Measurements from ENCODE around the gene MPP3.

Gene MPP3

GRCh38 chr17:43772877-43773648 lies 59.9 kb downstream of the MPP3 start:
- no peak for DNase-seq (ENCODE audit: low read depth)

GRCh38 chr17:43771463-43771862 lies 61.5 kb downstream of the MPP3 start:
- DNase-seq (ENCODE audit: low read depth): no peak

DNA sequence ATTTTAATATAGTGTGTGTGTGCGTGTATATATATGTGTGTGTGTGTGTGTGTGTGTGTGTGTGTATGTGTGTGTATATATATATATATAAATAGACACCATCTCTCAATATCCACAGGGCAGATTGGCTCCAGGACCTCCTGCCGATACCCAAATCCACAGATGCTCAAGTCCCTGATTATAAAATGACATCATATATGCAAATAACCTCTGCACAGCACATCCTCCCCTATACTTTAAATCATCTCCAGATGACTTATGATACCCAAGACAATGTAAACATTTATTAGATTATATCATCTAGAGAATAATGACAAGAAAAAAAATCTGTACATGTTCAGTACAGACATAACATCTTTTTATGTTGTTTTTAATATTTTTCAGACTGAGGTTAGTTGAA lies 62.0 kb downstream of the MPP3 start:
- no peak for DNase-seq (ENCODE audit: low read depth)

DNA sequence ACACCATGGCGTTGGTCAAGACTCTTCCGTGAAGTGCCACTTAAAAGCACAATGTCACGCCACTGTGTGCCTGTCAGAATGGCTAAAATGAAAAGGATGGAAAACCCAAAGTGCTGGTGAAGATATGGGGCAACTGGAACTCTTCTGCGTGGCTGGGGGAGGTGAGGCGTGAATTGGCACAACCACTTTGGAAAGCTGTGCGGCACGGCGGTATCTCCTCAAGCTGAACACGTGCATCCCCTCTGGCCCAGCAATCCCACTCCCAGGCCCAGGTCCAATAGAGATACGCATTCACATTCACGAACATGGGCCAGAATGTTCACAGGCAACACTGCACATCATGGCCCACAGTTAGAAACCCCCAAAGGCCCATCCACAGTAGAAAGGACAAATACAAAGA lies 63.1 kb downstream of the MPP3 start:
- no peak for DNase-seq (ENCODE audit: low read depth)

DNA sequence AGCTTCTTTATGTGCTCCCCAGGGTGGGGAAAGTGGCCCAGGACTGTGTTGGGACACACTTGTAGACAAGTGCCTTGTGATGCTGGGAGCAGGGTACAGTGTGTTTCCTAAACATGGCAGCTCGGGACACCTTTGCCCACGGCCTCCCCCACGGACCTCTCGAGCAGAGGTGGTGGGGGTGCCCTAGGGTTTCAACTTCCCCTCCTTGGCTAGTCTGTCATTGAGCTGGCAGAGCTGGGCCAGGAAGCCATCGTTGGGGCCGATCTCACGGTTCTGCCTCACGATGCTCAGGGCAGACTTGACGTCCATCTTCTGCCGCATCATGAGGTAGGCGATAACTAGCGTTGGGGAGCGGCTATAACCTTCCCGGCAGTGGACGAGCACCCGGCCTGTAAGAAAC lies 63.5 kb downstream of the MPP3 start:
- DNase-seq (ENCODE audit: low read depth): no peak

DNA sequence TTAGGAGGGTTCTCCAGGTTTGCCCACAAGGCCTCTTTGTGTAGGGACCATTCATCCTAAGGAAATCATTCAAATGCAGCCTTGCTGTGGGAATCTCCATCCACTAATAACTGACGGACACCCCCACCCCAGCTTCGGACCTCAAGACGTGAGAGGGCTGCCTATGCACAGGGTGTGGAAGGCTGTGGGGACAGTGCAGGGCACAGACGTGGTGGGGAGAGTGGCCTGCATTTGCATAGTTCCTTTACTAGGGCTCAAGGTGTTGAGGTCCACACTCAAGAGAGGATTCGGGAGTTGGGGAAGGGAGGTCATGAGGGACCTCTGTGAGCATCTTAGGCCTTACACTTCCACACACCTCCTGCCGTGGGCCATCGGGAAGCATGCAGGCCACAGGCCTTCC lies 64.0 kb downstream of the MPP3 start:
- DNase-seq (ENCODE audit: low read depth): no peak

DNA sequence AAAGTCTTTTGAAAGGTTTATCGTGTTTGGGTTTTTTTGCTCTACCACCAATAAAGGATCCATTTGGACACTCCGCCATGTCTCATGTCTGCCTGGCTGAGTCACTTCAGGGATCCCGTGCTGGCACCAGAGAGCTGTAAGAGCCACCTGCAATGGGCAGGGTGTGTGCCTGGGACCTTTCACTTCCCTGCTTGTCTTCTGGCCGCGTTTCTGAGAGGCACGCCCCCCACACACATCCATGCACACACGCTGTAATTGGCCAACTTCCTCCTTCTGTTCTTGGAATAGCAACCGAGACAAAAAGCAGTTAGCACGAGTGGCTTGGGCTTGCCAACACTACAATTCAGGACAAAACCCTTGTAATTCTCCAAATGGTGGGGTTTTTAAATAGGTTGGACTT lies 64.6 kb downstream of the MPP3 start:
- DNase-seq (ENCODE audit: low read depth): no peak

DNA sequence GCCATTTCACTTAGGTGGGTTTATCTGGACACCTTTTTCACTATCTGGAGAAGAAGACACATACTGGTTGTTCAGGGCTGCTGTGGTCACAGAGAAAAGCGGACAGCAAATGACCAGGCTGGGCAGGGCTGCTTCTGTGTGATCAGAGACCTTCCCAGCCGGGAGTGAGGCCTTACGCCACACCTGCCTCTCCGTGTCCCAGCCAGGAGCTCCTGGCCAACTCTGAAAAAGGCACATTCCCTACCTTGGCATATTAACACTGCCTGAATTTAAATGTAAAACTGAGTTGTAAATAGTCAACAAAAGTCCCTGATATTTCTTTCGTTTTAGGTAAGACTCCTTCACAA lies 65.3 kb downstream of the MPP3 start:
- no peak for DNase-seq (ENCODE audit: low read depth)

GRCh38 chr17:43767053-43767712 lies 65.8 kb downstream of the MPP3 start:
- DNase-seq (ENCODE audit: low read depth): no peak

GRCh38 chr17:43766413-43767052 lies 66.4 kb downstream of the MPP3 start:
- peak; percentile 55 for DNase-seq (ENCODE audit: low read depth)

DNA sequence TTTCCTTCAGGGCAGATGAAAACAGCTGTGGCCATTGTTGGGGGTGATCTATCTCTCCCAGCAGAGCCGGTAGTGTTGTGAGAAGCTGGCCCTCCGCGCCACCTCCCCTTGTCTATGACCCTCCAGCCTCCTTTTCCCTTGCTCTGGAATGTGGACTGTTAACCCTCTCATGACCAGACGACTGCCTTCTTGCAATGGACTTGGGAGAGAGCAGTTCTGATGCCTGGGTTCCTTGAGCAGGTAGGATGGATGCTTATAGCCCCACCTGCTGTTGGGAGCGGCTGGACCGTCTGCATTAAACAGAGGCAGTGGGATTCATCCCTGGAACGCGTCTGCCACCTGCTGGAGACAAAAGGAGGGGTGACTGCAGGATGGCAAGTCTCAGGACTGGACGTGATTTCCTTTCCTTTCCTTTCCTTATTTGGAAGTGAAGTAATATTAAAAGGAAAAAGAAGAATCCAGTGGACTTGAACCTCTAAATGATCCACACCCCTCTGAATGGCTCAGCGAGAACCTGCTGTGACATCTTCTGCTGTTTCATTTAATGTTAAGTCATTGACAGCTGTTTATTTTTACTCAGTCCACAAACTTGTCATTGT lies 72.6 kb downstream of the MPP3 start:
- DNase-seq (ENCODE audit: low read depth): peak; percentile 91

DNA sequence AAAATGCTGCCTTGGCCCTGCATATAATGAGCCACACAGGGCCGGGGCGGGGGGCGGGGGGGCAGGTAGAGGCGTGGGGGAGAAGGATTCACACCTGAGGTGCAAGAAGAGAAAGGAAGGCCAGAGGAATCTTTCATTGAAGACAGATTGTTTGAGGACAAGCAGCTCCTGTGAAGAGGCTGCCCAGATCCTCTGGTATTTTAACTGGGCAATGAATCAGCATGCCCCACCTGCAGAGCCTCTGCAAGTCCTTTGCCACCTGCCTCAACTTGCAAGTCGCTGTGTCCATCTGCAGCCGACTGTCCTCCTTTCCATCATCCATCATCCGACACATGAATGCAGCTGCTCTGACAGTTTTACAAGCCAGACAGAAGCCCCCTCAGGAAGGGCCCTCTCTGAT lies 73.1 kb downstream of the MPP3 start:
- no peak for DNase-seq (ENCODE audit: low read depth)

GRCh38 chr17:43758497-43759174 lies 74.3 kb downstream of the MPP3 start, which contains the start of gene SOST:
Gene SOST, minus strand, starts transcription at chr17:43758791. Its CDS starts 50 bp downstream, at chr17:43758741.
- no peak for DNase-seq (ENCODE audit: low read depth)

- no peak for DNase-seq (ENCODE audit: low read depth)
Observed at GRCh38 chr17:43758086-43758485, 74.9 kb downstream of the MPP3 start.

DNA sequence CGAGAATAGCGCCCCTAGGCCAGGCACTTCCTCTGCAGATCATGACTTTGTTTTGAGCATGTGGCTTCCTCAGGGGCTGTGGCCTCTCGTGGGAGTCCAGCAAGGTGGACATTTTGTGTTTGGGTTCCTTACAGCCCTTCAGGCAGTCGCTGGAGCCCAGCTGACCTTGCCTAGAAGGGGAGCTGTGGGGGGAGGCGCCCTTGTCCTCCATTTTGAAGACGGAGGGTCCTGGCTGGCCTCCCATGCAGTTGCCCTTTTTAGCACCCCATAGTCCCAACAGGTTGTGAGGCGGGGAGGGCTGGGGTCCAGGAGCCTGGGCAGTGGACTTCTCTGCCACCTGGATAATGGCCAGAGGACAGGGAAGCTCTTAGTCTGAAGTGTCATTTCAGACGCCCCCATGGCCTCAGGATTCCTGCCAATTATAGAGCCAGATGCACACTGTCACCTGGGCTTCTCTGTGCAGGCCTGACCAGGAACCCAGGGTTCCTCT lies 75.7 kb downstream of the MPP3 start:
- DNase-seq (ENCODE audit: low read depth): no peak

DNA sequence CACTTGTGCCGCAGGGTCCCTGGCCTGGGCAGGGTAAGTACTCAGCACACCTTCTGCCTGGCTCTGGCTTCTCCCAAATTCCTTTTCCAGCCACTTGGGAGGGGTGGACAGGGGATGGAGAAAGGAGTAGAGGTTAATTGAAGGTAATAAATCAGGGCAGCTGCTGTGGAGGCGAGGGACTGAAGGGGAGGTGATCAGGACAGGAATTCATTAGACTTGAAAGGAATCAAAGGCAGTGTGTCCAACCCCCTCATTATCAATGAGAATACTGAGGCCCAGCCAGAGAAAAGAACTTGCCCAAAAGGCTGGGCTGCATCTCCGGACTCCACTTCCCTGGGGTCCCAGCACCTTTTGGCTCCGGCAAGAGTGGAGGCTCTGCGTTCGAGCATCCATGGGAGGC lies 76.7 kb downstream of the MPP3 start:
- DNase-seq (ENCODE audit: low read depth): no peak

GRCh38 chr17:43755389-43755875 lies 77.5 kb downstream of the MPP3 start:
- peak; percentile 35 for DNase-seq (ENCODE audit: low read depth)

GRCh38 chr17:43754947-43755346 lies 78.0 kb downstream of the MPP3 start:
- DNase-seq (ENCODE audit: low read depth): no peak

GRCh38 chr17:43753493-43754129 lies 79.3 kb downstream of the MPP3 start:
- DNase-seq (ENCODE audit: low read depth): peak; percentile 42

Data from EH (cell line).